ENCODE measurements around the gene VPS11.

DNA sequence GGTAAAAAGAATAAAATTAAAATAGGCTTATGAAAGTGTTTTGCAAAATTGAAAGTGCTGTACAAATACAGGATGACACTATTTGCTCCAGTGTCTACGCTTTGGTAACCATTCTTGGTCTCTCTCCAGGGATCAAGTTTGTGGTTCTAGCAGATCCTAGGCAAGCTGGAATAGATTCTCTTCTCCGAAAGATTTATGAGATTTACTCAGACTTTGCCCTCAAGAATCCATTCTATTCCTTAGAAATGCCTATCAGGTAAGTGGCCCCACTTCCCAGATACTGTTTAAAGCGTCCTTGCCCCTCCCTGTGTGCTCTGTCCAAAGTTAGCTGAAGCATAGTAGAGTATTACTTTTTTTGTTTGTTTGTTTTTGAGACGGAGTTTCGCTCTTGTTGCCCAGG is 46.0 kb upstream of the VPS11 start:
- TF ChIP-seq, protein P1, sequence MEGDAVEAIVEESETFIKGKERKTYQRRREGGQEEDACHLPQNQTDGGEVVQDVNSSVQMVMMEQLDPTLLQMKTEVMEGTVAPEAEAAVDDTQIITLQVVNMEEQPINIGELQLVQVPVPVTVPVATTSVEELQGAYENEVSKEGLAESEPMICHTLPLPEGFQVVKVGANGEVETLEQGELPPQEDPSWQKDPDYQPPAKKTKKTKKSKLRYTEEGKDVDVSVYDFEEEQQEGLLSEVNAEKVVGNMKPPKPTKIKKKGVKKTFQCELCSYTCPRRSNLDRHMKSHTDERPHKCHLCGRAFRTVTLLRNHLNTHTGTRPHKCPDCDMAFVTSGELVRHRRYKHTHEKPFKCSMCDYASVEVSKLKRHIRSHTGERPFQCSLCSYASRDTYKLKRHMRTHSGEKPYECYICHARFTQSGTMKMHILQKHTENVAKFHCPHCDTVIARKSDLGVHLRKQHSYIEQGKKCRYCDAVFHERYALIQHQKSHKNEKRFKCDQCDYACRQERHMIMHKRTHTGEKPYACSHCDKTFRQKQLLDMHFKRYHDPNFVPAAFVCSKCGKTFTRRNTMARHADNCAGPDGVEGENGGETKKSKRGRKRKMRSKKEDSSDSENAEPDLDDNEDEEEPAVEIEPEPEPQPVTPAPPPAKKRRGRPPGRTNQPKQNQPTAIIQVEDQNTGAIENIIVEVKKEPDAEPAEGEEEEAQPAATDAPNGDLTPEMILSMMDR (IDR thresholded peaks at IDR 0.05; ENCODE audit: poor library complexity, severe bottlenecking), result no peak
- TF ChIP-seq TAF1 (IDR thresholded peaks at IDR 0.05; ENCODE audit: low read depth) (no peak), EP300 (conservative IDR thresholded peaks at IDR 0.05; ENCODE audit: poor library complexity, severe bottlenecking) (no peak), EZH2 (IDR thresholded peaks at IDR 0.05; ENCODE audit: borderline replicate concordance, insufficient read depth, low read length, poor library complexity, severe bottlenecking) (no peak)

All from neural cell (in vitro differentiated cells).